Activated CD4-positive, alpha-beta T cell treated with anti-CD3 and anti-CD28 coated beads, Interleukin-2, amount 50 U/mL, for 24 hours (primary cell): ENCODE data around the gene ITGB6.
"Not testable (repeated sequence)": the region's sequence is repeated elsewhere in the genome, so short reads cannot be mapped to it uniquely, and the experiment has no call there.

ENCODE experiments used
- DNase-seq, 2 donors: peaks; one replicate each; pipeline ENCODE4 v3.0.0-alpha.2; 2020; ENCODE audit warnings: low read depth in 1 of 2, low spot score in 1 of 2

The ITGB6 gene

DNA sequence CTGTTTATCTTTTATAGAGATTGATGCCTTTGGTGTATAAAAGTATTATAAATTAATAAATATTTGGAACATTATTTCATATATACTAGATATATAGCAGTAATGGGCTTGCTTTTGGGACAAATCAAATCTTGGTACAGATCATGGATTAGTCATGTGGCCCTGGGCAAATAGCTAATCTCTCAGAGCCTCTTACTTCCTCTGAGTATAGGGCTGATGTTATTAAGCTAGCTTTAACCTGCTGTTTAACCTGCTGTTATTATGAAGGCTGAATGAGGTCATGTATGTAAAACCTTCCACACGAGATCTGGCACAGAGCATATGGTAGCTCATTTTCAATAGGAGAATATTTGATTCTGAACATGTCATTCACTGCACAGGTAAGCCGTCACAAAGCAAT, 5.7 kb downstream of the ITGB6 start:
- DNase-seq = no peak

DNA sequence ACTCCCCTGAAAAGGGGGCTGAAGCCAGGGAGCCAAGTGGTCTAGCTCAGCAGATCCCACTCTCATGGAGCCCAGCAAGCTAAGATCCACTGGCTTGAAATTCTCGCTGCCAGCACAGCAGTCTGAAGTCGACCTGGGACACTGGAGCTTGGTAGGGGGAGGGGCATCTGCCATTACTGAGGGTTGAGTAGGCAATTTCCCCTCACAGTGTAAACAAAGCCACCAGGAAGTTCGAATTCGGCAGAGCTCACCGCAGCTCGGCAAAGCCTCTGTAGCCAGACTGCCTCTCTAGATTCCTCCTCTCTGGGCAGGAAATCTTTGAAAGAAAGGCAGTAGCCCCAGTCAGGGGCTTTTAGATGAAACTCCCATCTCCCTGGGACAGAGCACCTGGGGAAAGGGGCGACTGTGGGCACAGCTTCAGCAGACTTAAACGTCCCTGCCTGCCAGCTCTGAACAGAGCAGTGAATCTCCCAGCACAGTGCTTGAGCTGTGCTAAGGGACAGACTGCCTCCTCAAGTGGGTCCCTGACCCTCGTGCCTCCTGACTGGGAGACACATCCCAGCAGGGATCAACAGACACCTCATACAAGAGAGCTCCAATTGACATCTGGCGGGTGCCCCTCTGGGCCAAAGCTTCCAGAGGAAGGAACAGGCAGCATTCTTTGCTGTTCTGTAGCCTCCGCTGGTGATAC, 18.8 kb downstream of the ITGB6 start:
- DNase-seq = not testable (repeated sequence)

- DNase-seq = not testable (repeated sequence)
Measured at GRCh38 chr2:160180690-160181089, 19.4 kb downstream of the ITGB6 start.

DNA sequence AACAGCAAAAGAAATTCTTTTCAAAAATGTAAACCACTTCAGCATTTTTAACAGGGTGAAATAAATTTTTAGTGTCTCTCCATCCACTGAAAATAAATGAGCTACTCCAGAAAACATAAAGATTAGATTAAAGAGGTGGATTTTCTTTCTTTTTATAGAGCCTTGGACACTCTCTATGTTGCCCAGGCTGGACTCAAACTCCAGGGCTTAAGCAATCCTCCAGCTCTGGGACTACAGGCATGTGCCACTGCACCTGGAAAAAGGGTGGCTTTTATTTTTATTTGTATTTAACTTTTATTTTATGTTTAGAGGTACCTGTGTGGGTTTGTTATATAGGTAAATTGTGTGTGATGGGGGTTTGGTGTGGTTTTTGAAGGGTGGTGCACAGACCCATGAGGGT, 19.9 kb downstream of the ITGB6 start:
- DNase-seq = no peak

GRCh38 chr2:160175169-160176134, 24.6 kb downstream of the ITGB6 start:
- no peak for DNase-seq

DNA sequence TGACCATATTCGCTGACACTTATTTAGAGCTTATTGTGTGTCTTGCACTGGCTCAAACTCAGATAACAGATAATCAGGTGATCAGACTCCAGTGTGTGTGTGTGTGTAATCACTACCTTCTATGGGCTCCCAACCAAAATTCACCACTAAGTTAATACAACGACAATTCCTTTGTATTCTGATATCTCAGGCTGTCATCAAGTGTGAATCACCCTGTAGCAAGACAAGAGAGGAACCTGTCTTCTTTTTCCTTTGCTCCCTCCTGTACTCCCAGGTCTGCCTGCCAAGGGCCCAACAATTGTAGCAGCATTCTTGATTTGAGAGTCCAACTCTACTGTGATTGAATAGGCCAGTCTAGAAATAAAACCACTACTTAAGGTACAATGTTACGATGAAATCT, 25.8 kb downstream of the ITGB6 start:
- DNase-seq = no peak

GRCh38 chr2:160169988-160170387, 30.1 kb downstream of the ITGB6 start:
- no peak for DNase-seq

- DNase-seq = no peak
Measured at GRCh38 chr2:160169471-160169870, 30.6 kb downstream of the ITGB6 start.

DNA sequence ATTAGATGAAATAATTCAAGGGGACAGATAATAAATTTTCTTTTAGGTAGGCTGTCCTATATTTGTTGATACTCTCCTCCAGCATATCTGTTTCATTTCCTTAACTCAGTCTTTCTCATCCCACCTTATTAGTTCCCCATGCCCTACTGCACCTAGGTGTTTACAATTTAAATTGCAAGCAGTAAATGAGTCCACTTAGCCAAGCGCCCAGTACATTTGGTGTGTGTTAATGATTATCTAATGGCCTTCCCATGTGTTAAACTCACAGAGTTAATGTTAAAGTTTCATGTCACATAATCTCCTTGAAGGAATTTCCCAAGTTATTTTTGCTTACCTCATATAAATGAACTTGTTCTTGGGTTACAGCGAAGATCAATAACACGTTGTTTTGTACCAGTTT, 31.2 kb downstream of the ITGB6 start:
- DNase-seq = no peak

GRCh38 chr2:160167089-160167740, 32.9 kb downstream of the ITGB6 start:
- DNase-seq = no peak

DNA sequence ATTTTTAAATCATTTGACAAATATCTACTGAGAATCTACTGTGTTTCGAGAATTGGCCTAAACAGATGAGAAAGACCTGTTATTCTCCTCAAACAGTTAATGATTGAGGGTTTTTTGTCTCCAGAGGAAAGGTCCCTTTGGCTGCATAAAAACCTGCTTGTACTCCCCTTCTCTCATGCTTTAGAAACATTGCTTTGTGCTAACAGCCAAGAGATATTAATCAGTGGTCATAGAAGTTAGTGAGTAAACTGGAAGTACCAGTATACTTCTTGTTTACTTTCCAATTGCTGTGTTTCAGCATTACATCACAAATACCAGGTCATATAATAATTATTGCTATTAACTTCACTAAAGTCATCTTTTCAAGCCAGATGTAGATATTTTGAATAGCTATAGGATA, 34.1 kb downstream of the ITGB6 start:
- DNase-seq = no peak

DNA sequence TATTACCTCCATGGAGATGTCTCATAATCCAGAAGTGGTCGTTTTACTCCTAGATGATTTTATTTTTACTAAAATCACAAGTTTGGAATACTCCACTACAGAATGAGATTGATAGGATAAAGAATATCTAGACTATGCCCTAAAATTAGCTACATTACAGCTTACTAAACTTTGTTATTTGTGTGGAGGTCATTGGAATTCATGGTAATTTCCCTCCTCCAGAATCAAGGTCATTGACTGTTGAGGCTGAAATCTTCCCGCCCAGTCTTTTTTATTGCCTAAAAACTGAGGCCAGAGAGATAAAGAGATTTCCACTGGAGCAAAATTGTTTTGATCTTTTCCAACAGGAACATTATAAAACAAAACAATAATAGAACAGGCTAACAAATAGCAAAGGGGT, 35.0 kb downstream of the ITGB6 start:
- no peak for DNase-seq

DNA sequence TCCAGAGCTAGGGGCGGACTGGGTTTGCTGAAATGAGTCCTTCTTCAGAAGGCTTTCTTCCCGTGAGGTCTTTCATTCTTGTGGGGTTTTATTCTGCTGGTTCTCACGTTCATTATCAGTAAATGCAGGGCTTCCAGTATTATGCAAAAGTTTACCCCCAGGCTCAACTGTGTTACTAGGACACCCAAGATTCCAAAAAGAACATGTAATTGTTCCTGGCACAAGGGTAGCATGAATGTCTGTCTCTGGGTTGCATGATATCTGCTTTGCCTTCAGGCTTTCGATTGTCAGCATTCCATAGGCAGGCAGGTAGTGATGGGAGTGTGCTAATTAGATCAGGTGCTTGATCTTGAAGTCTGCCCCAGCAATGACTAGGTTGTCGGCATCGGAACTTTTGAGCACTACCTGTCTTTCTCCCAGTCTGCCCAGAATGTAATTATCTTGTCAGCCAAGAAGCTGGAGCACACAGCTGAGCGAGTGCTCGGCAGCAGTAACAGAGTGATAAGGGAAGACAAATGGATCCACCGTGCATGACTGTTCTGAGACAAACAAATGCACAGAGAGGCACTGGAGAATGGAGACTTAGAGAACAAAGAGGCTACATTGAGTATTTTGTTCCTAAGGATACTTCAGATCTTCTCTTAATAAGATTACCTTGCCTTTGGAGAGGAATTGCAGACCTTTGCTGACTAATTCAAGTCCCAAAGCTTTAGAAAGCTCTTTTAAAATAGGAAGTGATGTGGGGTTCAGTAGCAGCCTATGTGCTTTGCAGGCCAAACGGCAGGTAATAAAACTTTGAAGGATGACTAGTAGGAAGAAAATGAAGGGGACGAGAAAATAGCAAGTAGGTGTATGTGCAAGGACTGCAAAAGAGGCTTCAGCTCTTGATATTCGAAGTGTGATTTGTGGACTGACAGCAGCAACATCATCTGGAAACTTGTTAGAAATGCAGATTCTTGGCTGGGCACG, 41.9 kb downstream of the ITGB6 start:
- DNase-seq = no peak

DNA sequence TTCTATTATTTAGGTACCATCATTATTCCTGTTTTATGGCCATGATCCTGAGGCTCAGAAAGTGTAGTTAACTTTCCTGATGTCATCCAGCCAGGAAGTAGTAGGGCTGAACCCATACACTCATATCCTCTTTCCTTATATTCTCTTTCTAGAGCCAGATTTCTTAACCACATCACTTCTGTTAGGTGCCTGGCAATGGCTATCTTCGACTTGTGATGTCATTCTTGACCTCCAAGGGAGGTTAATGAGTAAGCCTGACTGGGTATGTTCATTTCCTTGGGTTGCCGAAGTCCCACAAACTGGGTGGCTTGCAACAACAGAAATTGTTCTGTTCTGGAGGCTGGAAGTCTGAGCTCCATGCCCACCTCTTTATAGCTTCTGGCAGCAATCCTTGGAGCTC, 43.4 kb downstream of the ITGB6 start:
- DNase-seq = no peak

- no peak for DNase-seq
Measured at GRCh38 chr2:160156100-160156499, 44.0 kb downstream of the ITGB6 start.

- DNase-seq = not testable (repeated sequence)
Measured at GRCh38 chr2:160148419-160148818, 51.7 kb downstream of the ITGB6 start.

- DNase-seq = no peak
Measured at GRCh38 chr2:160145471-160145870, 54.6 kb downstream of the ITGB6 start.

DNA sequence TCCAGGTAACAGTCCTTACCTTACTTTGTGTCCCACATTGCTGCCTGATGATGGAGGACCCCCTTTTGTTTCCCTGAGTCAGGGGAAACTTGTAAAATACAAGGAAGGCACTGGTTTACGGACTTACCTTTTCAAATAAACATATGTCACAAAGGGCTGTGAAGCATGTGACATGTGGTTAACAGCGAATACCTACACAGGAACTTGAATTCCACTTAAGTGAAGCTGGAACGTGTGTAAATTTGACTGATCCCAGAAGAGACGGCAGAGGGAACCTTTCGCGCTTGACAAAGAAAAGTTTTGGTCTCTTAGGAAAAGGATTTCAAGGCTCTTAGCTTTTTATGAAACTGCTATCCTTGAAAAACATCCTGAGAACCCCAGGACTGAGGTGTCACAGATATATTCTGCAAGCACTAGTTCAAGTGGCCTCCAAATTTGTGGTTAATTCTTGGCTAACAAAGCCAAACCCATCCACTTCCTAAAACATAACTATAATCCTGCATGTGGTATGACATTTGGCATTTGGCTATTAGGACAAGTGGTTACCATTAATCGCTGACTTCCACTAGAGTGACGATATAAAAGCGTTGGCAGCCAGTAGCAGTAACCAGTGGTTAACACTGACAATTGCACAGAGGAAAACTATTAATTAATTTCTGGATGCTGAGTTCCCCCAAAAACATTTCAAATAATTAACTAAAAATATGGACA, 55.6 kb downstream of the ITGB6 start:
- DNase-seq = no peak

DNA sequence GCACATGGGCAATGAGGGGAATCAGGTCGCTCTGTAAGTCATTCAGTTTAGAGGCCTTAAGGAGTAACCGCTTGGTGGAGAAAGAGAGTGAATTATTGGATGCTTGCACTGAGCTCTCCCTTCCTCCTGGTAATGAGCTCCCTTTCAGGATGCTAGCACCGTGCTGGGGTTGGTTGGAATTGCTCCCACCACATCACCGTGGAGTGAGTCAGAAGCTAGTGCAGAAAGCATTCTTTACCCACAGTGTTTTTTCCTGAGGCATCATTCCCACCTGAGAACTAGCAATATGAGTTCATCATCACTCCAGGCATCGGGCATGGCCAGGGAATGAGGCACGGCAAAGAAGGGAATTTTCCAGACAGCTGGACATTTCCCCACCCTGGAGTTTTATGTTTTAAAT, 57.6 kb downstream of the ITGB6 start:
- no peak for DNase-seq

DNA sequence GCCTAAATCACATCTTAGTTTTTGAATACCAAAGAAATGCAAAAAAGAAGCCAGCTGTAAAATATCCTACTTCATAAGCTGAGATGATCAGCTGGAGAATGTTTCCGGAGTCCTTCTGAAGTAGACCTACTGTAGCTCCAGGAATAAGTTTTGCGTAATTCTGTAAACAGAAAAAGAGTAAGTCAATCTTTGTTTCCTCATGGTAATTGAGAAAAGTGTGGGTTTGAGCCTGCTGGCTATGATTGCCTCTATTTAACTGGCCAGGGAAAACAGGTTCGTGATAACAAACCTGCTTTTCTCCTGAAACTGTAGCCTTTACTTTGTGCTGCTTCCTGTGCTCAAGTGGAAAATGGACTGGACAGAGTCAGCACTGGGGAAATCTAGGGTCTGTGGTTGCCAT, 58.2 kb downstream of the ITGB6 start:
- DNase-seq = no peak
